Smooth muscle cell of bladder (primary cell): Measurements from ENCODE around the gene TMCC1. TPM values are rescaled to one million over a fixed set of nuclear protein-coding genes. Genes with fewer than 3 reads are reported as not detected.

Experiments
- total RNA-seq: library from RNA; depleted of rRNA; stranded (reverse); fragments of >200 nt; gene quantifications from 2 replicates; pipeline ENCODE4 v1.2.3, GENCODE V29; 2014

The TMCC1 gene
- 9.4 and 11.9 TPM in 2 replicates for total RNA-seq

GRCh38 chr3:129893581-129894070, at the start of gene TMCC1:
TMCC1 (minus strand) TSS chr3:129893711.

GRCh38 chr3:129606636-129607390, 286.7 kb downstream of the TMCC1 start, which contains the start of gene PLXND1:
PLXND1 (minus strand) TSS chr3:129606676; CDS start chr3:129606639, 37 bp downstream.

Other genes starting within 250 kb of the TMCC1 start
- 0.37 TPM in 1 of 2 replicates, not detected in the other for gene TRH, start 81.0 kb upstream of the TMCC1 start, total RNA-seq
- 0.43 TPM in 1 of 2 replicates, not detected in the other for gene ALG1L2, start 188.1 kb upstream of the TMCC1 start, total RNA-seq